Measurements from ENCODE around the gene NUDC. TPM values are rescaled to one million over a fixed set of nuclear protein-coding genes. Genes with fewer than 3 reads are reported as not detected.

The NUDC gene
- total RNA-seq, 2 donors from 2014 or later, result 31.3 to 33.2 TPM

DNA sequence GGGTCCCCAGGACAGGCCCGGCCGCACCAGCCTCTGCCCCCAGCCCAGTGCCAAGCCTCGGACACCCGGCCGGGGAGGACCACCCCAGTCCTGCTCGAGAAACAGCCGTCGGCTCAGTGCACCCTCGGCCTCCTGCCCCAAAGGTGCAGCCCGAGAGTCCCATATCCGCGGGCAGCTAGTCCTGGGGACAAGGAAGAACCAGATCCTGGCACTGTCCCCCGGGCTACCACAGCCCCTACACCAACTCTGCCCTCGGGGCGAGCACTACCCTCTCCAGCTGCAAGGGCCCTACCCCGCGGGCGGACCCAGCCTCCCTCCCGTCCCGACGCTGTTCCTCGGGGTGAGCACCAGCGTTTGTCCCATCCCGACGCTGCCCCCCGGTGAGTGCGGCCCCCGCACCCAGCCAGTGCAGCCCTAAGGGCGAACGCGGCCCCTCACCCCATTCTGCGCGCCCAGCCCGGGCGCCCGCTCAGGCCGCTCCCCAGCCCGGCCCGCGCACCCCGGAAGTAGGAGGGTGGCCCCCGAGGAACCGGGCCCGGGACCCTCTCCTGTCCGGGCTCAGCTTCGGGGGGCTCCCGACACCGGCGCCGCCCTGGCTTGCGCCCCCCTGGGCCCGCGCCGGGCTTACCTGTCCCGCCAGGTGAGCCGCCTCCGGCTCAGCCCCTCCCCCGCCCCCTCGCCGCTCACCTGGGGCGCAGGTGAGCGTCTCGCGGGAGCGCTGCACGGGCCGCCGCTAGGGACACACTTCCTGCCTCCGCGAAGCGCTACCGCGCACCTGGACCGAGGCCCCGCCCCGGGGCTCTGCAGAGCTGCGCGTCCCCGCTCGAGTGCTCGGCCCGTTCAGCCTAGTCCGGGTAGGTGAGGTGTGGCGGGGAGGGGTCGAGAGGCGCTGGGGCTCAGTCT lies 38.4 kb downstream of the NUDC start, which contains the start of gene KDF1:
Gene KDF1, minus strand, starts transcription at position 747 of the 903 bp plus-strand sequence. CDS start 8,088 bp downstream, outside the sequence.
- Histone ChIP-seq H3K4me1 (peaks cover 27% of the 10 kb centered on the region), H3K27ac (peak within 1 kb of the TSS; percentile 82 to 90 (median 88)), H3K4me3 (peak within 1 kb of the TSS; percentile 95 to 97), H3K36me3 (replicated peaks in 1 of 2; ENCODE audit: insufficient read depth in 1 of 2, low read depth in 2 of 2) (no peaks in the 10 kb centered on the region), H3K9me3 (no peaks in the 10 kb centered on the region), H3K27me3 (no peaks in the 10 kb centered on the region)
- 0% methylated on average over 61 of the region's 86 CpGs; no CpG with 5 or more reads in 1 of the 2 donors for WGBS, 2 donors
- intact Hi-C loops (cut with DNase I), result no loop called here
- peak; percentile 88 to 94 (median 92) for DNase-seq
- ATAC-seq, result peak; percentile 99
- TF ChIP-seq, protein P1, sequence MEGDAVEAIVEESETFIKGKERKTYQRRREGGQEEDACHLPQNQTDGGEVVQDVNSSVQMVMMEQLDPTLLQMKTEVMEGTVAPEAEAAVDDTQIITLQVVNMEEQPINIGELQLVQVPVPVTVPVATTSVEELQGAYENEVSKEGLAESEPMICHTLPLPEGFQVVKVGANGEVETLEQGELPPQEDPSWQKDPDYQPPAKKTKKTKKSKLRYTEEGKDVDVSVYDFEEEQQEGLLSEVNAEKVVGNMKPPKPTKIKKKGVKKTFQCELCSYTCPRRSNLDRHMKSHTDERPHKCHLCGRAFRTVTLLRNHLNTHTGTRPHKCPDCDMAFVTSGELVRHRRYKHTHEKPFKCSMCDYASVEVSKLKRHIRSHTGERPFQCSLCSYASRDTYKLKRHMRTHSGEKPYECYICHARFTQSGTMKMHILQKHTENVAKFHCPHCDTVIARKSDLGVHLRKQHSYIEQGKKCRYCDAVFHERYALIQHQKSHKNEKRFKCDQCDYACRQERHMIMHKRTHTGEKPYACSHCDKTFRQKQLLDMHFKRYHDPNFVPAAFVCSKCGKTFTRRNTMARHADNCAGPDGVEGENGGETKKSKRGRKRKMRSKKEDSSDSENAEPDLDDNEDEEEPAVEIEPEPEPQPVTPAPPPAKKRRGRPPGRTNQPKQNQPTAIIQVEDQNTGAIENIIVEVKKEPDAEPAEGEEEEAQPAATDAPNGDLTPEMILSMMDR (IDR thresholded peaks at IDR 0.05), result peak in 3 of 7 experiments; percentile 18 to 53 (median 46)
- peak; percentile 75 to 84 (median 76) for TF ChIP-seq POLR2A (IDR thresholded peaks at IDR 0.05)

DNA sequence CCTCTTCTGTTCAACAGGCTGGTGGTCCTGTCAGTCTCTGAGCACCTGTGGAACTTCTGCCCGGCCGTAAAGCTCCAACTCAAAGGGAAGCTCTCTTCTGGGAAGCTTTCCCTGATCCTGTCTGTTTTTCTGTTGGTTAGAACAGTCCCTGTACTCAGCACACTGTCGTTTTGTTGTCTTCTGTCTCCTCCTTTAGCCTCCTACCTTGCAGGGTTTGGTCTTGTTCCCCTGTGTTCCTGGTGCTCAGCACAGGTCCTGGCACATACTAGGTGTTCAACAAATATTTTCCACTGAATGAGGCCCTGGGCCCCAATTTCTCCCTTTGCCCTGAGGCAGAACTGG lies 39.1 kb downstream of the NUDC start:
- intact Hi-C loops (cut with DNase I), result no loop called here
- 7 to 12% methylated on average over 3 of the region's 3 CpGs for WGBS, 2 donors
- H3K4me1 ChIP-seq, result peaks cover 27% of the 10 kb centered on the region
- H3K27ac ChIP-seq, result peak overlapping the region; percentile 82 to 90 (median 88)
- no peak for ATAC-seq
- DNase-seq, result no peak
- TF ChIP-seq, protein P1 (IDR thresholded peaks at IDR 0.05), result no peak
- no peak for TF ChIP-seq POLR2A (IDR thresholded peaks at IDR 0.05)
- no peaks in the 10 kb centered on the region for H3K27me3 ChIP-seq
- no peaks in the 10 kb centered on the region for H3K9me3 ChIP-seq
- peak overlapping the region; percentile 6 to 97 for H3K4me3 ChIP-seq
- H3K36me3 ChIP-seq (replicated peaks in 1 of 2; ENCODE audit: insufficient read depth in 1 of 2, low read depth in 2 of 2), result no peaks in the 10 kb centered on the region

DNA sequence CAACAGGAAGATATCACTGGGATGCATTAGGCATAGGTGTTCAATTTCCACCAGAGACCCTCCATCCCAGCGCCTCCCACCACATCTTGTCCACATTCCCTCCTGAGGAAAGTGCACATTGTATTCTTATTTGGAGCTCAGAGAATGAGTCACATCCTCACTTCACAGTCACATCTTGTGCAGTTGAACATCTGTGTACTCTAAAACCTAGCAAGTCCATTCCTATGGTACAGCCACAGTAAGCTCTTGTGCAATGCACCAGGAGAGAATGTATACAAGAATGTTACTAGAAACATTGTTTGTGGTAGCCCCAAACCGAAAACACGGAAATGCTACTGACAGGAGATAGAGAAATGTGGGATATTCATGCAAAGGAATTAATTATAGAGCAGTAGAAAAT lies 40.3 kb downstream of the NUDC start:
- H3K27me3 ChIP-seq, result no peaks in the 10 kb centered on the region
- 74 to 77% methylated on average over 3 of the region's 3 CpGs for WGBS, 2 donors
- H3K27ac ChIP-seq, result no peak overlapping the region
- H3K4me3 ChIP-seq, result no peak overlapping the region
- intact Hi-C loops (cut with DNase I), result no loop called here
- ATAC-seq, result no peak
- H3K36me3 ChIP-seq (replicated peaks in 1 of 2; ENCODE audit: insufficient read depth in 1 of 2, low read depth in 2 of 2), result no peaks in the 10 kb centered on the region
- no peaks in the 10 kb centered on the region for H3K9me3 ChIP-seq
- TF ChIP-seq, protein P1 (IDR thresholded peaks at IDR 0.05), result no peak
- TF ChIP-seq POLR2A (IDR thresholded peaks at IDR 0.05), result no peak
- DNase-seq, result no peak
- peaks cover 27% of the 10 kb centered on the region for H3K4me1 ChIP-seq

DNA sequence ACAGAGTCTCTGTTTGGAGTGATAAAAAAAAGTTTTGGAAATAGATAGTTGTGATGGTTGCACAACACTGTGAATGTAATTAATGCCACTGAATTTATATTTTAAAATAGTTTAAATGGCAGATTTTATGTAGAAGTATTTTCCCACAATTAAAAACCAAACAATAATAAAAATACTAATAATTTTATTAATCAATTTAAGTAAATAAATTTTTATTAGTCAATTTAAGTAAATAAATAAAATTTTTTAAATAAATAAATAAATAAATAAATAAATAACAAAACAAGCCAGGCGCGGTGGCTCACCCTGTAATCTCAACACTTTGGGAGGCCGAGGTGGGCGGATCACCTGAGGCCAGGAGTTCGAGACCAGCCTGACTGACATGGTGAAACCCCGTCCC lies 43.7 kb downstream of the NUDC start:
- 85 to 90% methylated on average over 6 of the region's 6 CpGs for WGBS, 2 donors
- TF ChIP-seq POLR2A (IDR thresholded peaks at IDR 0.05), result no peak
- TF ChIP-seq, protein P1 (IDR thresholded peaks at IDR 0.05), result no peak
- no peak overlapping the region for H3K4me3 ChIP-seq

More for the DNA sequence above, 43.7 kb downstream of the NUDC start:
- intact Hi-C loops (cut with DNase I), result no loop called here
- Histone ChIP-seq H3K36me3 (replicated peaks in 1 of 2; ENCODE audit: insufficient read depth in 1 of 2, low read depth in 2 of 2) (no peaks in the 10 kb centered on the region), H3K4me1 (peaks cover 14% of the 10 kb centered on the region), H3K27me3 (no peaks in the 10 kb centered on the region), H3K9me3 (no peaks in the 10 kb centered on the region), H3K27ac (no peak overlapping the region)
- no peak for ATAC-seq
- DNase-seq, result no peak

Data from body of pancreas (tissue), 4 donors.